GM21381 (cell line): ENCODE measurements around the gene NFAM1.

Experiments
- ATAC-seq: cut with Tn5 transposase; IDR thresholded peaks from one replicate; pipeline ENCODE4 v1.9.1; 2021; ENCODE audit warnings: mild to moderate bottlenecking, moderate library complexity; ENCODE audit not compliant: unreplicated experiment

The NFAM1 gene

DNA sequence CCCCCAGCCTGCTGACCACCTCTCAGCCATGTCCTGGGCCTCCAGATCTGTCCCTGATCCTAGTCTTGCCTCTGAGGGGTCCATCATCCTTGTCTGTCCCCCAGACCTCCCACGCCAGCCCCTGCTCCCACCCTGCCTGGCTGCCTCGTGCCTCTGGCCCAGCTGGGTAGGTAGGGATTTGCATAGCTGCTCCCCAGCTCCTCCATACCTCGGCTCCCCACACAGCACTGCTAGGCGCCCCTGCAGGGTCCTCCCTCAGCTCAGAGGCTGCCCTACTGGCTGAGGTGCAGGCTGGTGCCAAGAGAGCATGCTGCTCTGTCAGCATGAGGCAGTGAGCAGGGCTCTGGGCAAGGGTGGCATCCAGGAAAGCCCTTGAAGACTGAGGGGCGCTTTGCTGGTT lies 47.7 kb downstream of the NFAM1 start:
- ATAC-seq: no peak

DNA sequence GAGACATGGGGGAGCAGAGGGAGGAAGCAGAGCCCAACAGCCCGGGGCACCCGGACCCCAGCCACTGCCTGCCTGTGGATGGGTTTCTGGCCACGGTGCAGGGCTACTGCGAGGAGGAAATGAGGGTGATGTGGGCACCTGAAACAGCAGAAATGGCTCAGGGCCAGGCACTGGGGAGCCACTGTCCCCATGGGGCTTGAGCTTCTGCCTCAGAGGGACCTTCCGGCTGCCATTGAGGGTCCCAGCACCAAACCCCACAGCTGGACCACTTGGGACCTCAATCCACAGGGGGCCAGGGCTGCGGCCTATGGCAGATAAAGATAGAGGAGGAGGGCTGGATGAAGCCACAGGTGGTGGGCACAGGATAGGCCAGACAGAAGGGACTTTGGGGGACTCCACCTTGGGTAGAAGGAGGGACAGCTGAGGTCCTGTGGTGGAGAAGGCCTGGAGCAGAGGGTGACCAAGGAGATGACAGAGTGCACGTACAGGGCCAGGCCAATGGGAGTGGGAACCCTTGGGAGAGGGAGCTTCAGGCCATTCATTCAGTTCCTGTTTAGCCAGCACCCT lies 48.3 kb downstream of the NFAM1 start:
- ATAC-seq: no peak

DNA sequence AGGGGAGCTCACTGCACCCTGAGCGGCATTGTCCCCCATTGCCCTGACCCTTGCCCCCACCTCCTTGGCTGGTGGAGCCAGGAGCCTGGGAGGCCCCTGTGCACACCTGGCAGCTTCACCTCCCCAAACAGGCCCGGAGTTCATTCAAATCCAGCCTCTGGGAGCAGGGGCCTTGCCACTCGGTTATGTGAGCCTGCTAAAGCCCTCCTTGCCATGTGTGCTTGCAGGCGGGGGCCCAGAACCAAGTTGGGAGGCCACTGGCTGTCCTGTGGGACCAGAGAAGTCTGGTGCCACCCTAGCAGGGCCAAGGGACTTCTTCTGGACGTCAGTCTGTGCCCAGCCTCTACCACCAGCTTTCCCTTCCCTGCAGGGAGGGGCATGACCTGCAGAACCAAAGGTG lies 48.9 kb downstream of the NFAM1 start:
- ATAC-seq: no peak

DNA sequence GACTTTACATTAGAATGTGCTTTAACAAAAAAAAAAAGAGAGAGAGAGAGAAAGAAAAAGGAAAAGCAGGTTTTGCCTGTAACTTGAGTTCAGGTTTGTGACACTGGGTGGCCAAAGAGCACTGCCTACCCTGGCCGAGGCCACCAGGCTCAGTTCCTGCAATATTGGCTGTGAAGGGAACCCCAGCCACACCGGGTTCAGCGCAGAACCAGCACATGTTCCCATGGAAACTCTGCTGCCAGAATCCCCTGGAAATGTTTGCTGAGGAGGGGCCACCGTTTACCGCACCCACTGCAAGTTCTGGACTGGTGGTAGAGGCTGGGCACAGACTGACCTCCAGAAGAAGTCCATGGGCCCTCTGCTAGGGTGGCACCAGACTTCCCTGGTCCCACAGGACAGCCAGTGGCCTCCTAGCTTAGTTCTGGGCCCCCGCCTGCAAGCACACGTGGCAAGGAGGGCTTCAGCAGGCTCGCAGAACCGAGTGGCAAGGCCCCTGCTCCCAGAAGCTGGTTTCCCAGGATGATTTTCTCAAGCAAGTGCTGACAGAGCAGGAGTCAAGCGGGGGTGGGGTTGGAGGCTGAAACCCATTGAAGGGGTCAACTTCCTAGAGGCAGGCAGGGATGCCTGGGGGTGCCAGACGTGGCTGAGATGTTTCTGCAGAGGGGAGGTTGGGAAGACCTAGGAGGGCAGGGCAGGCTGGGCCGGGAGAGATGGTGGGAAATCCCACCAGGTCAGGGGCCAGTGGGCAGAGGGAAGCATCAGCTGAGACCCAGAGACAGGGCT lies 51.2 kb downstream of the NFAM1 start:
- no peak for ATAC-seq

DNA sequence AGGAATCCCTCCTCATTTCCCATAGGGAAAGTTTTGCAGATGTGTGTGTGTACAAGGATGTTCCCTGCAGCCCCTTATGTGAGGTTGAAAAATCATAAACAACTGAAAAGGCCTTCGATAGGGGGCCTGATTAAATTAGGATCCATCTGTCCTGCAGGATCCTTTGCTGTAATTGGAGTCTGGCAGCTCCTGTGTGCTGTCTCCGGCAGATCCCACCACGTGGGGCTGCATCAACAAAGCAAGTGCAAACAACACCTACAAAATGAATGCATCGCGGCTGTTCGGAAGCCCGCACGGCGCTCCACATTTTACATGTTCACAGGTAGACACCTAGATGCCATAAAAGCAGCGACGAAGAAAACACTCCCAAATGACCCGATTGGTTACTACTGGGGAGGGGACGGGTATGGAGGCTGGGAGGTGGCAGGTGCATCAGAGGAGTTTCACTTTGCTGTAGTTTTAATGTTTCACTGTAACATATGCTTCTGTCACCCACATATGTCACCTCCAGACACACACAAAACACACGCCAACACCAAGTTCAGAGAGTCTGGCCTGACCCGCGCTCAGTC lies 52.2 kb downstream of the NFAM1 start:
- ATAC-seq: no peak

DNA sequence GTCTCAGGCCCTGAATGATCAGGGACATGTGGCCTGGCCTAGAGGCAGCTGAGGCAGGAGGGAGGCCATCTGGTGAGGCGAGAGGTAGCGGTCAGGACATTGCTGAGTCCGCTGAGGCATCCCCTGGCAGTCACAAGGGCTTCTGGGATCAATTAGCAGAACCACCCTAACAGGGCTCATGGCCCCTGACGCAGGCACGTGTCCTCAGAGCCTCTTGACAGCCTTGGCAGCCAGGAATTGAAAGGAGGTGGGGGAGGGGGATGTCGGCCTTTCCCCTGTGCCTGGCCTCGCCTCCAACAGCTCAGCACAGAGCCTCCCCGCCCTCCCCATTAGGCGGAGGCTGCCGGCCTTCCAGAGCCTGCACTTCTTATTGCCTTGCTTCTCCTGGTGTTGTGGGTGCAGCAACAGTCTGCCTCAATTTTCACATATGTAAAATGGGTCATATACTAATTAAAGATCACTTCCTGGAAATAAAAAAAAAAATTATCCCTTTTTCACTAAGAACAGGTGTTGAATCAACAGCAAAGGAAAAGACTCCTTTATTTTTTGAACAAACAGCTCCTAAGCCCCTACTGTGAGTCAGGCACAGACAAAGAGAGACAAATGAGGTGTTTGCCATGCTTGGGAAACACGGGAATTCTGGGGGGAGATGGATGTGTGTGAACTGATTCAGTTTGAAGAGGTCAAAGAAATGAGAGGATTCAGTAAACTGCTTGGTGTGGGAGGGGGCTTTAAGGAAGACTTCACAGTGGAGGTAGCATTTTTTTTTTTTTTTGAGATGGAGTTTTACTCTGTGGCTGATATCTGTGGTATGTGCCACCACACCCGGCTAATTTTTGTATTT lies 55.3 kb downstream of the NFAM1 start:
- no peak for ATAC-seq

DNA sequence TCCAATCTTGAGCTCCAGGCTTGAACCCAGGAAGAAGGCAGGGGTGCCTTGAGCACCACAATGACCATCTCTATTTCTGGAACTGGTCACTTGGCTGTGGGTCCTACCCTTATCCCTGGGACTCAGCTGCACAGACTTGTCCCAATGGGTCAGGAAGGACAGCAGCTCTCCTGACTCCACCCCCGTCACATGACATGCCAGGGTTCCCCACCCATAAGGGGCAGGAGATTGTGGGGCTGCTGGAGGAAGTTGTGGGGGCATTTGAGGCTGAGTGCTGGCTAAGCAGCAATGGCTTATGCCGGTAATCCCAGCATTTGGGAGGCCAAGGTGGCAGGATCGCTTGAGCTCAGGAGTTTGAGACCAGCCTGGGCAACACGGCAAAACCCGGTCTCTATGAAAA lies 56.2 kb downstream of the NFAM1 start:
- ATAC-seq: no peak

DNA sequence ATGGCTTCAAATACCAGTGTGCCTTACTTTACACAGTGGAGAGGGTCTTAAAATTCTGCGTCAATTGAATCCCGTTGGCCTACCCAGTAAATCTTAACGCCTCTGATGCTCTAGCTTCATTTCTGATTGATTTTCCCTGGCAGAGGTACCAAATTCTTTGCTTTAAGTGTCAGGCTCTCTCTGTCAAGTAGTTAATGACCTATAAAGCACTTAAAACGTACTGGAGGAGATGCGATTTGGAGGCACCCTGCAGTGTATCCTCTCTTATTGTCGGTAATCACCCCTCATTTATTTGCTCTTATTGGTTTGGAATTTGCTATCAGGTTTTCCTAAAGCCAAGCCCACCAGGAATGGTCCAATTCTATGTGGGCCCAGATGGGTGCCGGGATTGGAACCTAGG lies 59.2 kb downstream of the NFAM1 start:
- ATAC-seq: no peak

DNA sequence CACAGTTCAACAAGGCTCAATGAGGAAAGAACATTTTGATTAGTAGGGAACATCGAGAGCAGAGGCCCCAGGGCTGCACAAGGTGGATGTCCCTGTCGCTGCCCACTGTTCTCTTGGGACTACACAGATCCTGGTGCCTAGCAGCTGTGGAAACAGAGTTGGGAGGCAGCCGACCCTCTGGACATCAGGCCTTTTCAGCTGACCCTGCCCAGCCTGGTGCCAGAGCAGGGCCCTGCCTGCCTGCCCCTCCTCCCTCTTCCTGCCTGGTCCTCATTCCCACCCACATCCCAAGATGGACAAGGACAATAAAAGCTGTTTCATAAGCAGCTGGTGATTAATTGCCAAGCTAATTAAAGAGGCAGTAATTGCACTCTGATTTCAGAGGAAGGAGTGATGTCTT lies 60.7 kb downstream of the NFAM1 start:
- no peak for ATAC-seq

DNA sequence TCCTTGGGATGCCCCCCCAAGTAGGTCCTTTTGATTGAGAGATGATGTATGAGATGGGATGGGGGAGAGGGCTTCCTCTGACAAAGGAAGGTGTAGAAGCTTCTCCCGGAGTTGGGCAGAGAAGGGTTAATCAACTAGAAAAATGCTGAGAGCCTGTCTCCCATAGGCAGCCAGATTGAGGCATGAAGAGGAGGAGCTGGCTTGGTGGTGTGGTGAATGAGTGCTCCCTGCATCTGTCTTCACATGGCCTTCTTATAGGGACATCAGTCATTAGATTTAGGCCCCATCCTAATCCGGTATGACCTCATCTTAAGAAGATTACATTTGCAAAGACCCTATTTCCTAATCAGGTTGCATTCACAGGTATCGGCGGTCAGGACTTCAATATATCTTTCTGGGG lies 61.1 kb downstream of the NFAM1 start:
- no peak for ATAC-seq

DNA sequence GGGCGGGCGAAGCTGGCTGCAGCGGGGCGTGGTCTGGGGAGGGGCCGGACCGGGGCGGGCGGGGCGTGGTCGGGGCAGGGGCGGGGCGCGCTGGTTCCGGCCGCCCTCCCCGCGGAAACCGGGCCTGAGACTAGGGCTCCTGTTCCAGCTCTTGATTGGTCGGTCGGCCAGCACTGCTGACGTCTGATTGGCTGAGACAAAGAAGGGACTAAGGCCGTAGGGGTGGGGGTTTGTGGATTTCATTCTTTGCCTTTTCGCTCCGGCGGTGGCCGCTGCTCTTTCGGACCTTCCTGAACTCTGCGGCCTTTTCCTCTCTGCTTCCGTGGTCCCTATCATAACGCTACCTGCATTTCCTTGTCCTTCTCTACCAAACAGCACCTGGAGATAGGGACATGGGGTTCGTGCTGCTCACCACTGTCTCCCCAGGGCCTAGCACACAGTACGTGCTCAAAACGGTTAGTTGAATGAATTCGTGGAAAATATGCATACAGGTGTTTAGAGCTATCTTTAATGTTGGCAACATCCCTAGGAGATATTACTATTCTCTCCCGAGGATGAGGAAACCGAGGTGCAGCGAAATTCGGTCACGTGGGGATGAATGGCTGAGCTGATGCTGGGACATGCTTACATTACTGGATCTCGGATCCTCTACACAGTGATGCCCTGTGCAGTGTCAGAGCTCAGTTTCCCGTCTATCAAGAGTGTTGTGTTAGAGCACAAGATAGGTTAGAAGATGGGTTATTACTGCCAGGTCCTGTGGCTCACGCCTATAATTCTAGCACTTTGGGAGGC lies 62.8 kb downstream of the NFAM1 start:
- peak; percentile 94 for ATAC-seq

DNA sequence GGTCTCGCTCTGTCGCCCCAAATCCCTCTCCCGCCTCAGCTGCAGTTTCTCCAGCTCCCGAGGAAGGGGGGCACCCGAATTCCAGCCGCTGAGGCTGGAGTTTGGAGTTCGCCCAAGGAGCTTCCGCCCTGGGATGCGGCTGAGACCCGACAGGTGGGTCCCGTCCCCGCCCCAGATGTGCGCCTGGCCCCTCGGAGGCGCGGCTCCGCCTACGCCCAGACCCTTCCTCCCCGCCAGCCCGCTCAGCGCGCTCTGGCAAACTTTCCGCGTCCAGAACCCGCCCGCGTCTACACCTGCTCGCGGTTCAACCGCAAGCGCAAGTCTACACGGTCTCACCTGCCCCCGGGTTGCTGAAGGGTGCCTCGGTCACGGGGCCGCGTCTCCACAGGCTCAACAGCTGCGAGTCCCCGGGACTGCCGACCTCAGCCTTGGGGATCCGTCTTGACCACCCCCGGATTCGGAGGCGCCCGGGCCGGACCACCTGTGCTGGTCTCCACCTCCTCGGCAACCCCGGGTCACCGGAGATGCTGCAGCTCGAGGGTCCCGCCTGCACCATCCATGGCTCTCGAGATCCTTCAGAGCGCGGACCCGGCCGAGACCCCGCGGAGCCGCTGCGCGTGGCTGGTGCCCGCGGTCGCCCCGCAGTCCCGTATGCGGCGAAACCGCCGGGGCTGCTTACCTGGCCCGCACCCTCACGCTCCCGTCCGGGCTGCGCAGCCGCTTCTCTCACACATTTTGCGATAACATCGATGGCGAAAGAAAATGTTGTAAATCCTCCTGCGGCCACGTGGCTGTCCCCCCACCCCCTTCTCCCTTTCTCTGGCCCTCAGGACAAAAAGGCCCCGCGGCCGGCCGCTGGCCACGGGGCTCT lies 63.6 kb downstream of the NFAM1 start:
- no peak for ATAC-seq

DNA sequence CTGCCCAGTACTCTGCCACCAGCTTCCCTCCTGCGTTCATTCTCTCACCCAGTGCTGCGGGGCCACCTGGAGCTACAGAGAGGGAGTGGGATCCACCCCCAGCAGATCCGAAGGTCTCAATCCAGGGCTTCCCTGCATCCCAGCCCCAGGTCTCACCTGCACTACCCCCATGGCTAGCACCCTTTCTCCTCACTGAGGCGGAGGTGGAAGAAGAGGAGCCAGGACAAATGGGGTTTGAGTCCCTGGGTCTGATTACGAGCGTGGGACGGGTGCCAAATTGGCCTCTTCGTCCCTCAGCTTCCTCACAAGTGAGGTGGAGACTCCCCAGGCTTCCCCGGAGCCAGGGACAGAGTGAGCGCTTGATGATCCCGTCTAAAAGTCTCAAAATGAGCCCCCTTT lies 64.2 kb downstream of the NFAM1 start:
- ATAC-seq: no peak

DNA sequence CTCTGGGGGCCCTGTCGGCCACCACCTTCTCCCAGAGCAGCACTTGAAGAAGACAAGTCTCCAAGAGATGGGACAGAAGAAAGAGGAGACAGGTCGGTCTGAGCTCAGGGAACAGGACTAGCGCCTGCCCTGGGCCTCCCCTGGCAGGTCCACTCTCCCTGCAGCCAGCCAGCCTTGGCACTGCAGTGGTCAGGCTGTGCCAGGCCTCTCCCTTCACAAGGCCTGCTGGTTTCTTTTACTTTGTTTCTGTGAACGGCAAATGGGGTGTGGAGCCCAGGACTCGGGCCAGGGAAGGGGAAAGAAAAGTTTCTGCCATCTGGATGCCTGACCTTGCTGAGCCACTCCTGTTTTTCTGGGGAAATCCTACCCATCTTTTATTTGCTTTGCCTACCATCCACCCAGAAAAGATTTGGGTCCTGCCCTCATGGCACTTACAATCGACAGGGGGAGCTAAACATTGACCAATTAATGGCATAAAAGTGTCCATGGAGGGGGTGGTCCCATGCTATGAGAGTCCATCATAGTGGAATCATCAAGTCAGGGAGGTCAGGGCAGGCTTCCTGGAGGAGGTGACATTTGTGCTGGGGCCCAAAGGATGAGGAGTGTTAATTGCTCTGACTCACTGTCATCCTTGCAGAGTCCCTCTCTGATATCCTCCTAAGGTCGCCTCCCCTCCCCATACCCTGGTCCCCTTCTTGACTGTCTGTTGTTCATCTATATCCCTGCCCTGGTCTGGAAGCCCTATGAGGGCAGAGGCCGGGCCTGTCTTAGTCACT lies 65.2 kb downstream of the NFAM1 start:
- no peak for ATAC-seq

DNA sequence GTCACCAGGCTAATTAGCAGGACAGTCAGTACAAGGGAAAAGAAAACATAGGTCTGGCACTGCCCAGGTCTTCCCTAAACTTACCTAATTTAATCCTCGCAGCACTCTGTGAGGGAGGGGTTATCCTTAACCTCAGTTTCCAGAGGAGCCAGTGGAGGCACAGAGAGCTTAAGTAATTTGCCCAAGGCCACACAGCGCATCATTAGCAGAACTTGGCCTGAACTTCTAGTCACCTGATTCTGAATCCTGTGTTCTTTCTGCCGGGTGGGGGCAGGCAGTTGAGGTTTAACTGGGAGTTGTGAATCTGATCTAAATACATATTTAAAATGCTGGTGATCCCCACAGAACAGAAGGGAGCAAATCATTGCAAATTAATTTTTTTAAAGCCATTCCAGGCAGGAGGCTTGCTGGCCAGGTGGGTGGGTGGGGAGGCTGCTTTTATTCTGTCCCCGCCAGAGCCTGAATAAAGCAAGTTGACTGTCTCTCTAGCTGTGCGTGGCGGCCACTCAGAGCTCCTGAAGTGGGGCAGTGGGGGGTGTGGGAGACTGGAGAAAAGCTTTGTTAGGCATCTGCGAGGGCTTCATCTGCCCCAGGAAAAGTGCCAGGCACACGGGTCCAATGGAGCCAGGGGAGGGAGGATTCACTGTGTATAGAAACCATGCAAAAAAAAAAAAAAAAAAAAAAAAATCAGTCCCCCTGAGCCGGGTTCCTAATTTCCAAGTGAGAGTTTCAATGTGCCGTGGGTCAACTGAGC lies 66.1 kb downstream of the NFAM1 start:
- no peak for ATAC-seq

DNA sequence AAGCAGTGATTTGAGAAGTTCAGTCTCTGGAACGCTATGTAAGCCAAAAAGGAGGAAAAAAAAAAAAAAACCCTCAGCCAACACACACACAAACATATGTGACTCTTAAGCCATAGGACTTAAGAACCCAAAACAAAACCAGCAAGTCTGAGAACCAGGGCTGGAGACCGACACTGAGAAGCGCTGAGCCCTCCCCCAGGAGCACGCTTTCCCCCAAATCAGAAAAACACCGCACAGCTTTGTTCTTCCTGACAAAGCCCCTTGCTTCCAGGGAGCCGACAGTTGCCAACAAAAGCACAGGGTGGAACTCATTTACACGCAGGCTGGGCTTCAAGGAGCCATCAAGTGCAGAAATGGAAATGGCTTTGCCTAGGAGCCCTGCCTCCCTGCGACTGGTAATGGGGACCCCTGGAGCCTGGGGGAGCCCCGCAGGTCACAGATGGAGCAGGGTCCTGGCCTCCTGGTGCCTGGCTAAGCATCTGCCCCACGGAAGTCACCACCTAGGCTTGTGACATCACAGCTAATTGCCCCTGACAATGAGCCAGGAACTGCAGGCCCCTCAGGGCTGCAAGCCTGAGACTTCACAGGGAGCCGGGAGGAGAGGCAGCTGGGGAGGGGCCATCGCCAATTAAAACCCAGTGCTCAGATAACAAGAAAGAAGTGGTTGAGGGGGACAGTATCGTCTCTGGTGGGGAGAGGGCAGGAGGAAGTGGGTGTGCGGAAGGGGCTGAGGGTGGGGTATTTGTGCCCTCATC lies 66.9 kb downstream of the NFAM1 start:
- no peak for ATAC-seq

DNA sequence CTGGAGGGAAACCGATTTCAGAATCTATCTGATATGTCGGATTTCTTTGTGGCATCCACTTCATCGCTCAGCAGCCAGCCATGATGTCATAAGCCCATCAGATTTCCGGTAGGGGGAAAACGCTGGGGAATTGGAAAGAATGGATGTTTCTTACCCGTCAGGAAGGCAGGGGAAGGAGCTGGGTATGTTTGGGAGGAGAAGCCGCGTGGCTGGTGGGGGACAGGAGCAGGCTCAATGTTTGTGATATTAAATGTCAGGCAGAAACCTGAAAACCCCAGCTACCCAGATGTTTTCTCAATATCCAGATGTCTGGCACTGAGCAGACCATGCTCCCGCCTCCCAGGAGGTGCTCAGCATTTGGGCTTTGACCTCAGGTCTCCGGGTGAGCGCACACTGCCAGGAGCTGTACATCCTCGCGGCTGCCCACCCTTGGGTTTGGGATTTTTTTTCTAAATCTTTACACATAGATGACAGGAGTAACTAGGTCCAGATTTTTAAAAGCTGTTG lies 67.5 kb downstream of the NFAM1 start:
- no peak for ATAC-seq

DNA sequence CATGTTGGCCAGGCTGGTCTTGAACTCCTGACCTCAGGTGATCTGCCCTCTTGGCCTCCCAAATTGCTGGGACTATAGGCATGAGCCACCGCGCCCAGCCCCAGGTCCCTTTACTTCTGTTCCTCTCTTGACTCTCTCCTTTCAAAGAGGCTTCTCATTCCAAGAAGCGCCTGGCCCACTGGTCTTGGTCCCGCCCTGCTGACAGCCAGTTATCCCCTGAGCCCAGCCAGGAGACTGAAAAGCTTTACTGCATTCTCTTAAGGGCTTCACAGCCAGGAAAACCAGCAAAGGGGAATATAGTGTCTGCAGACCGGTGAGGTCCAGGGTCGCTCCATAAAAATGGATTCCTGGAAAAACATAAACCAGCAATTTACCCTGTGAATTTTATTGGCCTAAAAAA lies 68.3 kb downstream of the NFAM1 start:
- ATAC-seq: no peak
